GM12891 (cell line): Measurements from ENCODE around the gene GPR153. TPM values are rescaled to one million over a fixed set of nuclear protein-coding genes. Genes with fewer than 3 reads are reported as not detected.
"Not testable (repeated sequence)": the region's sequence is repeated elsewhere in the genome, so short reads cannot be mapped to it uniquely, and the experiment has no call there.

Experiments
- DNase-seq: peaks from one replicate; pipeline ENCODE4 v3.0.0; 2011; ENCODE audit warnings: low spot score; ENCODE audit not compliant: insufficient read length
- FAIRE-seq: peaks from 2 replicates; lab custom pipeline; 2011; peaks lifted over from hg19 to GRCh38; lab: Jason Lieb, UNC
- PAX5 ChIP-seq: IDR thresholded peaks from 2 replicates; pipeline ENCODE4 v1.6.1; 2011; ENCODE audit warnings: low read length, moderate library complexity, mild to moderate bottlenecking; ENCODE audit not compliant: insufficient read depth, severe bottlenecking
- POLR2A ChIP-seq: IDR thresholded peaks from 2 replicates; pipeline ENCODE4 v1.6.1; 2011; ENCODE audit warnings: low read depth, low read length, control low read depth
- POLR2AphosphoS5 ChIP-seq: IDR thresholded peaks from 2 replicates; pipeline ENCODE4 v1.6.1; 2011; ENCODE audit warnings: low read depth, low read length, control low read depth
- POU2F2 ChIP-seq: IDR thresholded peaks from 2 replicates; pipeline ENCODE4 v1.6.1; 2011; ENCODE audit warnings: low read depth, mild to moderate bottlenecking, control low read depth, low read length, moderate library complexity
- SPI1 ChIP-seq: IDR thresholded peaks from 2 replicates; pipeline ENCODE4 v1.6.1; 2011; ENCODE audit warnings: low read depth, low read length, control low read depth
- TAF1 ChIP-seq: IDR thresholded peaks from 2 replicates; pipeline ENCODE4 v1.6.1; 2011; ENCODE audit warnings: low read depth, low read length, control low read depth
- polyA plus RNA-seq: library from polyadenylated mRNA; unstranded; fragments of >200 nt; gene quantifications from one replicate; pipeline ENCODE4 v1.2.1, GENCODE V29; 2012; ENCODE audit warnings: low read depth, missing spikeins, inconsistent platforms; ENCODE audit not compliant: missing spikeins

The GPR153 gene
- 0.87 TPM for polyA plus RNA-seq

GRCh38 chr1:6260961-6261614 lies at the start of gene GPR153:
Gene GPR153, minus strand, starts transcription at chr1:6261098. Its CDS starts 6,193 bp downstream, at chr1:6254905.
- peak; percentile 60 for FAIRE-seq
- peak; percentile 88 for DNase-seq
- no peak for TF ChIP-seq POLR2A
- no peak for TF ChIP-seq POU2F2
- TF ChIP-seq SPI1: no peak
- no peak for TF ChIP-seq PAX5
- TF ChIP-seq TAF1: no peak

- TF ChIP-seq TAF1 (no peak), POLR2A (no peak), PAX5 (no peak)
- no peak for FAIRE-seq
- DNase-seq: no peak
Measured at GRCh38 chr1:6310116-6310848, 49.4 kb upstream of the GPR153 start.

- no peak for FAIRE-seq
- TF ChIP-seq POU2F2: no peak
- no peak for TF ChIP-seq PAX5
- no peak for TF ChIP-seq TAF1
- no peak for TF ChIP-seq POLR2AphosphoS5
- no peak for TF ChIP-seq SPI1
- TF ChIP-seq POLR2A: no peak
Measured at GRCh38 chr1:6309564-6309963, 48.7 kb upstream of the GPR153 start.

DNA sequence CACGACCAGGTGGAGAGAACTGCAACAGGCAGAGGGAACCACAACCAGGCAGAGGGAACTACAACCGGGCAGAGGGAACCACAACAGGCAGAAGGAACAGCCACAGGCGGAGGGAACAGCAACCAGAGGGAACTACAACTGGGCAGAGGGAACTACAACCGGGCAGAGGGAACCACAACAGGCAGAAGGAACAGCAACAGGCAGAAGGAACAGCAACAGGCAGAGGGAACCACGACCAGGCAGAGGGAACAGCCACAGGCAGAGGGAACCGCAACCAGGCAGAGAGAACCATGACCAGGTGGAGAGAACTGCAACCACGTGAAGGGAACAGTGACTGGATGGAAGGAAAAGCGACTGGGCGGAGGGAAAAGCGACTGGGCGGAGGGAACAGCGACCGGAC lies 47.6 kb upstream of the GPR153 start:
- no peak for FAIRE-seq
- DNase-seq: no peak
- TF ChIP-seq SPI1 (no peak), TAF1 (no peak), POU2F2 (no peak), POLR2AphosphoS5 (no peak), PAX5 (no peak), POLR2A (no peak)

More at GRCh38 chr1:6309564-6309963, 48.7 kb upstream of the GPR153 start:
- no peak for DNase-seq

DNA sequence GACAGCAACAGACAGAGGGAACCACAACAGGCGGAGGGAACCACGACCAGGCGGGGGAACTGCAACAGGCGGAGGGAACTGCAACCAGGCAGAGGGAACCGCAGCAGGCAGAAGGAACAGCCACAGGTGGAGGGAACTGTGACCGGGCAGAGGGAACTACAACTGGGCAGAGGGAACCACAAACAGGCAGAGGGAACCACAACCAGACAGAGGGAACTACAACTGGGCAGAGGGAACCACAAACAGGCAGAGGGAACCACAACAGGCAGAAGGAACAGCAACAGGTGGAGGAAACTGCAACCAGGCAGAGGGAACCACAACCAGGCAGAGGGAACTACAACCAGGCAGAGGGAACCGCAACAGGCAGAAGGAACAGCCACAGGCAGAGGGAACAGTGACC lies 46.8 kb upstream of the GPR153 start:
- not testable (repeated sequence) for DNase-seq, FAIRE-seq

GRCh38 chr1:6307099-6307498 lies 46.2 kb upstream of the GPR153 start:
- no peak for FAIRE-seq
- DNase-seq: no peak
- TF ChIP-seq TAF1 (no peak), SPI1 (no peak), POLR2AphosphoS5 (no peak), POU2F2 (no peak), PAX5 (no peak), POLR2A (no peak)

DNA sequence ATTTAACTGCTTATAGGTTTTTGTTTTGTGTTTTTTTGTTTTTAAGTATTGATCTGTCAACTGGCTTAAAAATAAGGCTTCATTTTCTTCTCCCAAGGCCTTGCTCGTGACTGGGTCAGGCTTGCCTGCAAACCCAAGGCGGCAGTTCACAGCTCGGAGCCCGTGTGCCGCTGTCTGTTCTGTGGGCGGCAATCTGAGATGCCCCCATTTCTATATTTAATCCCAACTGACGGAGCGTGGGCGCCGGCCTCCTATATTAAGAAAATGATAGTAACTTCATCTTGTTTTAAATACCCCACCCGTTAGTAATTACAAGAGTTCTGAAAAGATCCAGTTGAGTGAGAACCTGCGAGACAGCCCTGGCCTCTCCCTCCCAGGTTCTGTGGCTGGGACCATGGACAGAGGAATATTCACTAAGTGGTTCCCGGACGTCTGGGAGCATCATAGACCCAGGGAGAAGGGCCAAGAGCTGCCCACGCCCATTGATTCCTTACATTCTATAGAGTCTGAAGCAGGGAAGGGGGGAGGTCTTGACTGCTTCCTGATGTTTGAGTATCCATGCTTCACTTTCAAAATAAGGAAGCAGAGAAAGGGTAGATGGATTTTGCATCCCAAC lies 42.6 kb upstream of the GPR153 start:
- no peak for FAIRE-seq
- TF ChIP-seq PAX5: no peak
- TF ChIP-seq POLR2AphosphoS5: no peak
- no peak for TF ChIP-seq SPI1
- TF ChIP-seq POLR2A: no peak
- no peak for TF ChIP-seq TAF1
- TF ChIP-seq POU2F2: no peak
- no peak for DNase-seq

- DNase-seq: no peak
- FAIRE-seq: no peak
- no peak for TF ChIP-seq POU2F2
- no peak for TF ChIP-seq TAF1
- TF ChIP-seq PAX5: no peak
- TF ChIP-seq POLR2A: no peak
- no peak for TF ChIP-seq SPI1
- no peak for TF ChIP-seq POLR2AphosphoS5
Measured at GRCh38 chr1:6302568-6302967, 41.7 kb upstream of the GPR153 start.

DNA sequence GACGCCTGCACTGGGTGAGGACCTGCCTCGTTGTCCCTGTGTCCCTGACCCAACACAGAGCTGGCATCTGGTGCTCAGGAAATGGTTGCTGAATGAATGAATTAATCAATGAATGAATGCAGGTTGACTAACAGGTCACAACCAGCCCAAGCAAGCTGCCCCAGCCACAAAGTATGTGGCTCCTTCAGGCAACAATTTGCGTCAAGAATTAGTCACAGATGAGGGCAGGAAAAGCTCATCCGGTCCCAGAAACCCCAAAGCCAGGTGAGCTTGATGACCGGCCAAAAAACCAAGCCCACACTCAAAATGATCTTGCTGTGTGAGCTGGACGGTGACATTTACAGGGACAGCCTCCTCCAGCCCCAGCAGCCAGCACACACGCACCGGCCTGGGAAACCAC lies 40.6 kb upstream of the GPR153 start:
- TF ChIP-seq PAX5 (no peak), POLR2AphosphoS5 (no peak), POLR2A (no peak), POU2F2 (no peak), SPI1 (no peak), TAF1 (no peak)
- FAIRE-seq (no peak), DNase-seq (no peak)
